B cell (primary cell): Measurements from ENCODE around the gene HOXB7. TPM values are rescaled to one million over a fixed set of nuclear protein-coding genes. Genes with fewer than 3 reads are reported as not detected.

ENCODE experiments used
- ATAC-seq: fragments of 200-7000 bp; cut with Tn5 transposase; one replicate; pipeline ENCODE4 v1.10.0; 2021; ENCODE audit warnings: low read depth, mild to moderate bottlenecking, moderate number of reproducible peaks, moderate library complexity
- CTCF ChIA-PET: fragments of 350-600 bp; sonication (Branson Sonifier 250); formaldehyde crosslinking; loops from one replicate; lab custom pipeline; 2021; ENCODE audit warnings: antibody characterized with exemption, inconsistent platforms; lab: Charles Lee
- POLR2A ChIA-PET: fragments of 350-600 bp; sonication (Branson Sonifier 250); formaldehyde crosslinking; loops from one replicate; lab custom pipeline; 2021; ENCODE audit warnings: antibody characterized with exemption; lab: Charles Lee
- DNase-seq: peaks from one replicate; pipeline ENCODE4 v3.0.0; 2013
- H2AFZ ChIP-seq: 2 replicates; pipeline ENCODE4 v1.6.1; 2012; ENCODE audit warnings: mild to moderate bottlenecking, low read depth, low read length; ENCODE audit not compliant: insufficient read depth, poor library complexity, severe bottlenecking
- H3K27ac ChIP-seq, 2 donors: 1 replicate in 1 of 2; 2 replicates in 1 of 2; pipeline ENCODE4 v1.5.1; 2012 to 2013; ENCODE audit warnings: low read length in 2 of 2, mild to moderate bottlenecking in 2 of 2, moderate library complexity in 1 of 2
- H3K27me3 ChIP-seq, 4 experiments: fragments of 200-600 bp in 1 of 4; sonication (generic) in 1 of 4; replicated peaks in 1 of 4; 1 replicate in 2 of 4; 2 replicates in 2 of 4; pipeline versions ENCODE4 v1.6.1 to v1.7.0; 2013 to 2016; ENCODE audit warnings: low read length in 3 of 4, mild to moderate bottlenecking in 2 of 4, mixed read lengths in 1 of 4, moderate library complexity in 1 of 4; ENCODE audit not compliant: insufficient read depth in 4 of 4, control insufficient read depth in 3 of 4; ENCODE audit errors: control extremely low read depth in 1 of 4
- H3K36me3 ChIP-seq, 2 experiments: replicated peaks in 1 of 2; 1 replicate in 1 of 2; 2 replicates in 1 of 2; pipeline versions ENCODE4 v1.6.1 to v1.7.1; 2013; ENCODE audit warnings: low read length in 1 of 2; ENCODE audit not compliant: insufficient read depth in 2 of 2, control insufficient read depth in 1 of 2; ENCODE audit errors: control extremely low read depth in 1 of 2, extremely low read depth in 1 of 2
- H3K4me1 ChIP-seq, 2 donors: fragments of 200-600 bp in 1 of 2; sonication (generic) in 1 of 2; 1 replicate in 1 of 2; 2 replicates in 1 of 2; pipeline versions ENCODE4 v1.5.1 to v1.6.1; 2013 to 2017; ENCODE audit warnings: low read length in 2 of 2; ENCODE audit not compliant: control insufficient read depth in 2 of 2, insufficient read depth in 2 of 2
- H3K4me2 ChIP-seq: replicated peaks from 2 replicates; pipeline ENCODE3; 2012; ENCODE audit warnings: mild to moderate bottlenecking, low read depth, low read length; ENCODE audit not compliant: poor library complexity, severe bottlenecking
- H3K4me3 ChIP-seq, 5 experiments: fragments of 200-600 bp in 1 of 5; sonication (generic) in 1 of 5; 1 replicate in 3 of 5; 2 replicates in 2 of 5; pipeline versions ENCODE4 v1.5.1 to v1.7.0; 2011 to 2016; ENCODE audit warnings: low read length in 4 of 5, mild to moderate bottlenecking in 4 of 5, low read depth in 2 of 5, control low read depth in 1 of 5, moderate library complexity in 1 of 5; ENCODE audit not compliant: insufficient read depth in 1 of 5; ENCODE audit errors: control extremely low read depth in 1 of 5, extremely low read depth in 1 of 5
- H3K79me2 ChIP-seq: fragments of 200-600 bp; sonication (generic); one replicate; pipeline ENCODE4 v1.6.0; 2016; ENCODE audit warnings: low read length; ENCODE audit not compliant: control insufficient read depth, insufficient read depth
- H3K9ac ChIP-seq: fragments of 200-600 bp; sonication (generic); 2 replicates; pipeline ENCODE4 v1.6.1; 2017; ENCODE audit warnings: mild to moderate bottlenecking, low read length, moderate library complexity
- H3K9me3 ChIP-seq, 3 donors: one replicate each; pipeline versions ENCODE4 v1.6.1 to v1.7.1; 2013; ENCODE audit warnings: low read length in 2 of 3; ENCODE audit not compliant: control insufficient read depth in 2 of 3, insufficient read depth in 1 of 3; ENCODE audit errors: control extremely low read depth in 1 of 3
- H4K20me1 ChIP-seq: 2 replicates; pipeline ENCODE4 v1.6.0; 2012; ENCODE audit warnings: mild to moderate bottlenecking, low read length; ENCODE audit not compliant: insufficient read depth, control insufficient read depth, poor library complexity, severe bottlenecking
- H3K27ac Mint-ChIP-seq: one replicate; pipeline ENCODE4 v1.8.0; 2021; ENCODE audit warnings: mixed read lengths
- H3K27me3 Mint-ChIP-seq: one replicate; pipeline ENCODE4 v1.8.0; 2021; ENCODE audit warnings: mixed read lengths
- H3K4me1 Mint-ChIP-seq: one replicate; pipeline ENCODE4 v1.8.0; 2021; ENCODE audit warnings: mixed read lengths
- H3K4me3 Mint-ChIP-seq: one replicate; pipeline ENCODE4 v1.8.0; 2021; ENCODE audit warnings: mixed read lengths
- H3K9me3 Mint-ChIP-seq: one replicate; pipeline ENCODE4 v1.8.0; 2022; ENCODE audit warnings: mixed read lengths; ENCODE audit not compliant: insufficient read depth
- CTCF ChIP-seq: fragments of 200-600 bp; IDR thresholded peaks from one replicate; pipeline ENCODE4 v1.8.0; 2022; ENCODE audit warnings: antibody characterized with exemption, mild to moderate bottlenecking
- EZH2 ChIP-seq: IDR thresholded peaks from 2 replicates; pipeline ENCODE4 v1.6.1; 2012; ENCODE audit warnings: borderline replicate concordance, low read depth, mild to moderate bottlenecking, moderate library complexity, low read length; ENCODE audit not compliant: insufficient read depth, poor library complexity, severe bottlenecking
- WGBS: methylation state at CpG from one replicate; pipeline ENCODE4 v1.1.5; 2013; ENCODE audit warnings: missing lambda C conversion rate; ENCODE audit not compliant: insufficient coverage; 5-methylcytosine and 5-hydroxymethylcytosine counted together
- intact Hi-C: fragments of 100-400 bp; cut with micrococcal nuclease; formaldehyde crosslinking; loops from one replicate; pipeline ENCODE4 v1.10.0; 2022
- polyA plus RNA-seq: library from polyadenylated mRNA; depleted of rRNA; stranded (reverse); fragments of >200 nt; gene quantifications from 2 replicates; pipeline ENCODE4 v1.2.3, GENCODE V29; 2012
- total RNA-seq, 2 donors: library from RNA; stranded (reverse); fragments of 120-200 nt in 1 of 2; gene quantifications; 1 replicate in 1 of 2; 2 replicates in 1 of 2; pipeline versions ENCODE4 v1.2.3 to v1.2.4, GENCODE V29; 2013 to 2022

The HOXB7 gene
- total and polyA plus RNA-seq, 2 donors (not counting 1 experiment from before 2014, with no cell fraction given): 0.25 to 1.3 TPM

DNA sequence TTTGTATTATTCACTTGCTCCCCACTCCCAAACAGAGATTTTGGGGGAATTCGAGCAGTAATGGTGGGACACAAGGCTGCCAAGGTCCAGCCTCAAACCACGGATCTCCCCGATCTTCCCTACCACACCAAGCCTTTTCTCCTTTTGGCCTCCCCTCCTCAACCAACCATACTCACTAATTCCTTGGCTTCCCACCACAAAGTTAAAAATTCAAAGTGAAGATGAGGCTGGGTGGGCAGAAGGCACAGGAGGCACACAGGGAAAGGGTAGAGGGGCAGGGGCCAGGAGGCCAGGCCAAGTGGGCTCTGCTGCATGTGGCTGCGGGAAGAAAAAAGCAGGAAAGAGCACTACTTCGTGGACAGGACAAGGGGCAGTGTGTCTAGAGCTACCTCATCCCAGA lies 47.9 kb downstream of the HOXB7 start:
- Mint-ChIP-seq H3K27ac (no peak overlapping the region), H3K4me1 (peaks cover 3% of the 10 kb centered on the region), H3K9me3 (no peaks in the 10 kb centered on the region), H3K27me3 (peaks cover 19% of the 10 kb centered on the region), H3K4me3 (no peak overlapping the region)
- Histone ChIP-seq H3K4me3 (no peak overlapping the region), H3K4me2 (no peak overlapping the region), H3K4me1 (no peaks in the 10 kb centered on the region), H3K9me3 (peaks cover 0 to 3% (median 0%) of the 10 kb centered on the region in 3 donors), H2AFZ (no peak overlapping the region), H3K79me2 (no peaks in the 10 kb centered on the region), H3K36me3 (no peaks in the 10 kb centered on the region), H3K9ac (no peak overlapping the region), H4K20me1 (no peaks in the 10 kb centered on the region), H3K27ac (no peak overlapping the region), H3K27me3 (peaks cover 0 to 47% (median 11%) of the 10 kb centered on the region in 4 experiments)
- CTCF ChIA-PET: interaction anchor here (0.6 kb wide), 2 partner anchors 78 to 1938 kb away, joined by 3 to 7 read pairs; no protein-coding TSS in a partner anchor
- no peak for DNase-seq
- WGBS: 97% methylated on average over 3 of the region's 5 CpGs
- TF ChIP-seq EZH2 (no peak), CTCF (no peak)
- no peak for ATAC-seq
- POLR2A ChIA-PET: no interaction called here
- intact Hi-C loops: no loop called here

DNA sequence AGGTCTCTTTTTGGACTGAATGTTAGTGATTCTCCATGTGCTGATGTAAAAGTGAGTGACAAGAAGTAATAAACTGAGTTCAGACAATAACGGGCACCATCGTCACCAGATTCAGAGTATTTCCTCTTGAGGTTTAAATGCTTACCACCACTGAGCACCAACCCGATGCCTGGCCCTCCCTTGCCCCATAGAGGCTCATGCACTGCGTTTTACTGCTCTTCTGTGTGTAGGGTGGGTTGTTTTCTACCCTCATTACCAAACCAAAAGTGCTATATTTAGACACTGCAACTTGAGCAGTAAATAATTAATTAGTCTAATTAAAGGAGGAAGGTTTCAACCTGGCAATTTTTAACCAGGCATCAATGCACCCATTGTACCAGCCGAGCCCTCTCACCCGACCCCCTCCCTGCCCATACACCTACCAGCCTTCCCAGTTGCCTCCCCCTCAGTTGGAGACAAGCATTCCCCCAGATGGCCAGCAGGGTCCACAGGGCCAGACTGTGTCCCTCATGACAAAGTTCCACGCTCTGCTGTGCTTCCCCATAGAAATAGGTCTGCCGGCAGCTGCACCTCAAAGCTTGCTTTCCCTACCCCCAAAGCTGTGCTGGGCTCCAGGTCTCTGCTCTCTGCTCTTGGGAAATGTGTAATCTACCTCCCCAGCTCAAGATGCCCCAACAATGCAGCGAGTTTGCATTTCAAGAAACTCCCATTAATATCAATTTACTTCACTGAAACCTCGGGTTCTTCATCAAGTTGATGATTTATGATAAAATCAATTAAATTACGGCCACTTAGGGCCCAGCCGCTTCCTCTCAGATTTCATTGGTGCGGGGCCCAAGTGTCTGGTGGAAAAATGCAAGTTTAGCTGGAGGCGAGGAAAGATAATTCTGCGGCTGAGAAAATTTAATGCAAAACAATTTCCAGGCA lies 48.7 kb downstream of the HOXB7 start:
- Histone ChIP-seq H3K9me3 (peaks cover 0 to 3% (median 0%) of the 10 kb centered on the region in 3 donors), H3K9ac (no peak overlapping the region), H2AFZ (no peak overlapping the region), H3K36me3 (no peaks in the 10 kb centered on the region), H4K20me1 (no peaks in the 10 kb centered on the region), H3K27me3 (peaks cover 0 to 43% (median 8%) of the 10 kb centered on the region in 4 experiments), H3K4me3 (no peak overlapping the region), H3K27ac (no peak overlapping the region), H3K79me2 (no peaks in the 10 kb centered on the region), H3K4me1 (no peaks in the 10 kb centered on the region), H3K4me2 (no peak overlapping the region)
- WGBS: 81% methylated on average over 8 of the region's 15 CpGs
- ChIA-PET CTCF (interaction anchor here (0.6 kb wide), 1 partner anchor 1939 kb away, joined by 7 read pairs; no protein-coding TSS in a partner anchor), POLR2A (no interaction called here)
- H3K9me3 Mint-ChIP-seq: no peaks in the 10 kb centered on the region
- intact Hi-C loops: no loop called here
- no peak overlapping the region for H3K27ac Mint-ChIP-seq
- DNase-seq (no peak), ATAC-seq (no peak)
- H3K4me3 Mint-ChIP-seq: no peak overlapping the region
- no peak for TF ChIP-seq CTCF
- no peak for TF ChIP-seq EZH2
- peaks cover 3% of the 10 kb centered on the region for H3K4me1 Mint-ChIP-seq
- peaks cover 21% of the 10 kb centered on the region for H3K27me3 Mint-ChIP-seq
